Mucosa of stomach (tissue), 1 donor: ENCODE measurements around the gene STRN3.
"Not testable (repeated sequence)": the region's sequence is repeated elsewhere in the genome, so short reads cannot be mapped to it uniquely, and the experiment has no call there.

Experiments
- H3K27me3 ChIP-seq: one replicate; pipeline ENCODE4 v1.7.0; 2013; ENCODE audit warnings: mild to moderate bottlenecking, low read length; ENCODE audit not compliant: control insufficient read depth, insufficient read depth
- H3K36me3 ChIP-seq: one replicate; pipeline ENCODE4 v1.7.0; 2013; ENCODE audit warnings: low read length; ENCODE audit not compliant: control insufficient read depth, insufficient read depth
- H3K4me1 ChIP-seq: one replicate; pipeline ENCODE4 v1.7.0; 2013; ENCODE audit warnings: mild to moderate bottlenecking, low read length; ENCODE audit not compliant: control insufficient read depth, insufficient read depth
- H3K4me3 ChIP-seq: one replicate; pipeline ENCODE4 v1.7.0; 2013; ENCODE audit warnings: low read length
- H3K9ac ChIP-seq: one replicate; pipeline ENCODE4 v1.7.0; 2013; ENCODE audit warnings: mild to moderate bottlenecking, low read length, moderate library complexity
- H3K9me3 ChIP-seq: one replicate; pipeline ENCODE4 v1.7.0; 2013; ENCODE audit warnings: mild to moderate bottlenecking, low read length, moderate library complexity; ENCODE audit not compliant: control insufficient read depth
- donor health status: Pancreatic carcinoma.

Gene STRN3

GRCh38 chr14:30915596-30915995 is 110.6 kb downstream of the STRN3 start:
- Histone ChIP-seq H3K27me3 (no peaks in the 10 kb centered on the region), H3K4me1 (no peaks in the 10 kb centered on the region), H3K9me3 (no peaks in the 10 kb centered on the region), H3K4me3 (no peak overlapping the region), H3K36me3 (peaks cover 9% of the 10 kb centered on the region), H3K9ac (no peak overlapping the region)

- no peaks in the 10 kb centered on the region for H3K27me3 ChIP-seq
- H3K9me3 ChIP-seq = no peaks in the 10 kb centered on the region
- H3K4me1 ChIP-seq = no peaks in the 10 kb centered on the region
- peaks cover 9% of the 10 kb centered on the region for H3K36me3 ChIP-seq
- no peak overlapping the region for H3K4me3 ChIP-seq
- H3K9ac ChIP-seq = no peak overlapping the region
These were observed 111.4 kb downstream of the STRN3 start for GRCh38 chr14:30914812-30915211.

- Histone ChIP-seq H3K9ac (no peak overlapping the region), H3K4me3 (no peak overlapping the region), H3K36me3 (peaks cover 9% of the 10 kb centered on the region), H3K4me1 (peaks cover 5% of the 10 kb centered on the region), H3K9me3 (no peaks in the 10 kb centered on the region), H3K27me3 (no peaks in the 10 kb centered on the region)
These were observed 117.4 kb downstream of the STRN3 start for GRCh38 chr14:30908826-30909225.

GRCh38 chr14:30907659-30908057 is 118.5 kb downstream of the STRN3 start:
- H3K9me3 ChIP-seq = no peaks in the 10 kb centered on the region
- H3K27me3 ChIP-seq = no peaks in the 10 kb centered on the region
- H3K9ac ChIP-seq = no peak overlapping the region
- peaks cover 9% of the 10 kb centered on the region for H3K36me3 ChIP-seq
- no peak overlapping the region for H3K4me3 ChIP-seq
- peaks cover 5% of the 10 kb centered on the region for H3K4me1 ChIP-seq

GRCh38 chr14:30906752-30907658 is 119.2 kb downstream of the STRN3 start:
- Histone ChIP-seq H3K36me3 (peaks cover 9% of the 10 kb centered on the region), H3K4me3 (no peak overlapping the region), H3K9ac (no peak overlapping the region), H3K27me3 (no peaks in the 10 kb centered on the region), H3K4me1 (peaks cover 5% of the 10 kb centered on the region), H3K9me3 (no peaks in the 10 kb centered on the region)

GRCh38 chr14:30903285-30904124 is 122.7 kb downstream of the STRN3 start:
- peaks cover 5% of the 10 kb centered on the region for H3K4me1 ChIP-seq
- no peaks in the 10 kb centered on the region for H3K36me3 ChIP-seq
- H3K9ac ChIP-seq = no peak overlapping the region
- H3K4me3 ChIP-seq = no peak overlapping the region
- H3K9me3 ChIP-seq = no peaks in the 10 kb centered on the region
- H3K27me3 ChIP-seq = no peaks in the 10 kb centered on the region

GRCh38 chr14:30897121-30897520 is 129.1 kb downstream of the STRN3 start:
- H3K27me3 ChIP-seq, H3K9ac ChIP-seq, H3K4me3 ChIP-seq, H3K4me1 ChIP-seq, H3K36me3 ChIP-seq, H3K9me3 ChIP-seq: not testable (repeated sequence)

GRCh38 chr14:30896435-30896834 is 129.7 kb downstream of the STRN3 start:
- Histone ChIP-seq H3K9me3 (no peaks in the 10 kb centered on the region), H3K36me3 (no peaks in the 10 kb centered on the region), H3K9ac (no peak overlapping the region), H3K4me1 (peaks cover 7% of the 10 kb centered on the region), H3K27me3 (no peaks in the 10 kb centered on the region), H3K4me3 (no peak overlapping the region)

GRCh38 chr14:30894923-30895515 is 131.2 kb downstream of the STRN3 start:
- Histone ChIP-seq H3K36me3 (no peaks in the 10 kb centered on the region), H3K4me1 (peaks cover 9% of the 10 kb centered on the region), H3K4me3 (no peak overlapping the region), H3K27me3 (no peaks in the 10 kb centered on the region), H3K9ac (no peak overlapping the region), H3K9me3 (no peaks in the 10 kb centered on the region)

GRCh38 chr14:30893819-30894218 is 132.4 kb downstream of the STRN3 start:
- Histone ChIP-seq H3K4me1 (peaks cover 9% of the 10 kb centered on the region), H3K9me3 (no peaks in the 10 kb centered on the region), H3K27me3 (no peaks in the 10 kb centered on the region), H3K9ac (no peak overlapping the region), H3K4me3 (no peak overlapping the region), H3K36me3 (no peaks in the 10 kb centered on the region)

- Histone ChIP-seq H3K9me3 (no peaks in the 10 kb centered on the region), H3K36me3 (no peaks in the 10 kb centered on the region), H3K4me3 (no peak overlapping the region), H3K9ac (no peak overlapping the region), H3K4me1 (peaks cover 9% of the 10 kb centered on the region), H3K27me3 (no peaks in the 10 kb centered on the region)
These were observed 137.0 kb downstream of the STRN3 start for GRCh38 chr14:30889244-30889594.
